T-helper 2 cell treated with Interferon-gamma antibody and Interleukin-4, amounts not matched to agents 5 μg/mL and 100 μg/mL, for 36 hours (primary cell): ENCODE data around the gene RBM48.
A peak's percentile ranks its signal among the peaks of the same experiment; 100 is the strongest.

ENCODE experiments used
- DNase-seq: peaks from one replicate; pipeline ENCODE4 v3.0.0; 2021; ENCODE audit warnings: low spot score
- H3K27ac Mint-ChIP-seq: one replicate; pipeline ENCODE4 v1.8.0; 2021; ENCODE audit warnings: mild to moderate bottlenecking, mixed read lengths
- H3K27me3 Mint-ChIP-seq: one replicate; pipeline ENCODE4 v1.8.0; 2021; ENCODE audit warnings: low read depth, mixed read lengths
- H3K36me3 Mint-ChIP-seq: one replicate; pipeline ENCODE4 v1.8.0; 2021; ENCODE audit warnings: low read depth, mixed read lengths
- H3K4me1 Mint-ChIP-seq: one replicate; pipeline ENCODE4 v1.8.0; 2021; ENCODE audit warnings: low read depth, mixed read lengths
- H3K4me3 Mint-ChIP-seq: one replicate; pipeline ENCODE4 v1.8.0; 2022; ENCODE audit warnings: mild to moderate bottlenecking, moderate library complexity, mixed read lengths
- H3K9me3 Mint-ChIP-seq: one replicate; pipeline ENCODE4 v1.8.0; 2021; ENCODE audit warnings: mixed read lengths

Gene RBM48

GRCh38 chr7:92560602-92561001, 32.0 kb downstream of the RBM48 start:
- H3K36me3 Mint-ChIP-seq = peaks cover 28% of the 10 kb centered on the region
- no peaks in the 10 kb centered on the region for H3K4me1 Mint-ChIP-seq
- no peak overlapping the region for H3K27ac Mint-ChIP-seq
- H3K27me3 Mint-ChIP-seq = no peaks in the 10 kb centered on the region
- no peak for DNase-seq
- no peaks in the 10 kb centered on the region for H3K9me3 Mint-ChIP-seq
- H3K4me3 Mint-ChIP-seq = no peak overlapping the region

- Mint-ChIP-seq H3K9me3 (no peaks in the 10 kb centered on the region), H3K27me3 (no peaks in the 10 kb centered on the region), H3K4me1 (no peaks in the 10 kb centered on the region), H3K27ac (no peak overlapping the region), H3K36me3 (peaks cover 43% of the 10 kb centered on the region), H3K4me3 (no peak overlapping the region)
- no peak for DNase-seq
Observed at GRCh38 chr7:92563345-92563744, 34.8 kb downstream of the RBM48 start.

- H3K4me1 Mint-ChIP-seq = no peaks in the 10 kb centered on the region
- no peak overlapping the region for H3K4me3 Mint-ChIP-seq
- no peak for DNase-seq
- peaks cover 50% of the 10 kb centered on the region for H3K36me3 Mint-ChIP-seq
- H3K27ac Mint-ChIP-seq = no peak overlapping the region
- no peaks in the 10 kb centered on the region for H3K27me3 Mint-ChIP-seq
- no peaks in the 10 kb centered on the region for H3K9me3 Mint-ChIP-seq
Observed at GRCh38 chr7:92567460-92567859, 38.9 kb downstream of the RBM48 start.

GRCh38 chr7:92569137-92569536, 40.5 kb downstream of the RBM48 start:
- no peak for DNase-seq
- H3K27me3 Mint-ChIP-seq = no peaks in the 10 kb centered on the region
- H3K36me3 Mint-ChIP-seq = peaks cover 45% of the 10 kb centered on the region
- no peak overlapping the region for H3K4me3 Mint-ChIP-seq
- H3K4me1 Mint-ChIP-seq = peaks cover 2% of the 10 kb centered on the region
- H3K9me3 Mint-ChIP-seq = no peaks in the 10 kb centered on the region
- H3K27ac Mint-ChIP-seq = no peak overlapping the region

- H3K4me1 Mint-ChIP-seq = peaks cover 3% of the 10 kb centered on the region
- H3K9me3 Mint-ChIP-seq = no peaks in the 10 kb centered on the region
- peaks cover 51% of the 10 kb centered on the region for H3K36me3 Mint-ChIP-seq
- no peaks in the 10 kb centered on the region for H3K27me3 Mint-ChIP-seq
- no peak overlapping the region for H3K4me3 Mint-ChIP-seq
- no peak overlapping the region for H3K27ac Mint-ChIP-seq
- no peak for DNase-seq
Observed at GRCh38 chr7:92576296-92576695, 47.7 kb downstream of the RBM48 start.

- H3K27ac Mint-ChIP-seq = no peak overlapping the region
- DNase-seq = no peak
- H3K9me3 Mint-ChIP-seq = peaks cover 9% of the 10 kb centered on the region
- no peaks in the 10 kb centered on the region for H3K27me3 Mint-ChIP-seq
- H3K4me1 Mint-ChIP-seq = peaks cover 33% of the 10 kb centered on the region
- H3K36me3 Mint-ChIP-seq = peaks cover 56% of the 10 kb centered on the region
- H3K4me3 Mint-ChIP-seq = no peak overlapping the region
Observed at GRCh38 chr7:92582948-92583347, 54.4 kb downstream of the RBM48 start.

GRCh38 chr7:92584953-92585352, 56.4 kb downstream of the RBM48 start:
- peaks cover 53% of the 10 kb centered on the region for H3K36me3 Mint-ChIP-seq
- H3K4me1 Mint-ChIP-seq = peaks cover 49% of the 10 kb centered on the region
- H3K27ac Mint-ChIP-seq = peak overlapping the region; percentile 57
- no peak overlapping the region for H3K4me3 Mint-ChIP-seq
- H3K9me3 Mint-ChIP-seq = peaks cover 9% of the 10 kb centered on the region
- no peak for DNase-seq
- H3K27me3 Mint-ChIP-seq = no peaks in the 10 kb centered on the region

GRCh38 chr7:92586403-92586802, 57.8 kb downstream of the RBM48 start:
- H3K27me3 Mint-ChIP-seq = no peaks in the 10 kb centered on the region
- peak overlapping the region; percentile 67 for H3K27ac Mint-ChIP-seq
- peaks cover 9% of the 10 kb centered on the region for H3K9me3 Mint-ChIP-seq
- DNase-seq = no peak
- H3K36me3 Mint-ChIP-seq = peaks cover 42% of the 10 kb centered on the region
- peak overlapping the region; percentile 44 for H3K4me3 Mint-ChIP-seq
- H3K4me1 Mint-ChIP-seq = peaks cover 52% of the 10 kb centered on the region

GRCh38 chr7:92586841-92587240, 58.2 kb downstream of the RBM48 start:
- peaks cover 9% of the 10 kb centered on the region for H3K9me3 Mint-ChIP-seq
- H3K4me3 Mint-ChIP-seq = peak overlapping the region; percentile 44
- H3K4me1 Mint-ChIP-seq = peaks cover 52% of the 10 kb centered on the region
- H3K27me3 Mint-ChIP-seq = no peaks in the 10 kb centered on the region
- DNase-seq = no peak
- peak overlapping the region; percentile 67 for H3K27ac Mint-ChIP-seq
- peaks cover 41% of the 10 kb centered on the region for H3K36me3 Mint-ChIP-seq
